NCI-H345 (cell line): ENCODE results near the gene DHRS12.

ENCODE experiments used
- DNase-seq: peaks from one replicate; lab custom pipeline; 2025; lab: John Stamatoyannopoulos, UW

The DHRS12 gene

GRCh38 chr13:51726446-51727193, 77.3 kb downstream of the DHRS12 start:
- DNase-seq = no peak

DNA sequence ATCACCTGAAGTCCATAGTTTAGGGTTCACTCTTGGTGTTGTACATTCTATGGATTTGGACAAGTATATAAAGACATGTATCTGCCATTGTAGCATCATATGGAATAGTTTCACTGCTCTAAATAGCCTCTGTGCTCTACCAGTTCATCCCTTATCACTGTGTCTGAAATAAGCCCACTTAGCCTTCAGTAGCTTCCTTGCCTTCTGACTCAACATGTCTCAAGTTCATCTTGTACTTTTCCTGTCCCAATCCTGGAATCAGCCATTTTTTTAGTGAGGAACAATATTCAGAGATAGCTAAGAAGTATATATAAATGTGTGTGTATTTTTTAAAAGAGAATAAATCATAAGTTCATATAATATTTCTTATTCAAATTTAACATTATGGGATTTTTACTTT, 79.2 kb downstream of the DHRS12 start:
- no peak for DNase-seq

DNA sequence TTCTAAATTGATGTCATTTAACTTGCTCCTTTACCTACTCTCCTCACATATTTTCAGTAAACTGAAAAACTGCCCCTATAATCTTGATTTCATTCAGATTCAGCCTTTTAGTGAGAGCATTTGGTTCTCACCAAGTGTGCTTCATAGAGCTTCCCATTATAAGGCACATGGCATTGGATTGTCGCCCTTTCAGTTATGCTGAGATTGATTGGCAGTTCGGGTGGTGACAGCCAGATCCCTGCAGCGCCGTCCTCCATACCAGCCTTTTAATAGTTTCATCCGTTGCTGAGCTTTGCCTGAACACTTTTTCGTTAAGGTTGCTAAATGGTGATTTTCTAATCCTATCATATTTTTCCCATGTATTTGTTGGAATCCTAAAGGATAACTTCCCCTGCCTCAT, 80.4 kb downstream of the DHRS12 start:
- no peak for DNase-seq

GRCh38 chr13:51721496-51721895, 82.5 kb downstream of the DHRS12 start:
- DNase-seq = no peak

DNA sequence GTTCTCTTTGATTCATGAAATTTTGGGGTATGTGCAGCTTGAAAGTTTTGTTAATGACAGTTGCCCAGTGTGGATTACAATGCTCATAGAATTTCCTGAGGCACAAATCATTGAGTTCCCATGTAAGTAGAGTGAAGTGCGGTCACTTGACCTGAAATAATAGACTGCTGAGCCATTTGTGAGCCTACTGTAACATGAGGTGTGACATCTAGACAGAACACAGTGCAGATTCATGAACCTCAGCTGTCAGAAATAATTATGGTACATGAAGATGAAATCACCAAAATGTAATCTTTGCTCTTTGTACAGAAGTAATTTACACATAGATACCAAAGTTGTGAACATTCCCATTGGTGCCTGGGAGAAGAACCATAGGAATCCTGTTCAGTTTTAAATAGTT, 84.6 kb downstream of the DHRS12 start:
- DNase-seq = no peak
